H1 (cell line): Measurements from ENCODE around the gene GRM4. TPM values are rescaled to one million over a fixed set of nuclear protein-coding genes. Genes with fewer than 3 reads are reported as not detected.

Experiments
- KDM1A ChIP-seq: fragments of 200-600, 300-600 bp; sonication (generic); IDR thresholded peaks from 2 replicates; pipeline ENCODE4 v1.7.1; 2016; ENCODE audit warnings: mild to moderate bottlenecking, low read length, borderline replicate concordance
- SIX5 ChIP-seq: IDR thresholded peaks from 2 replicates; pipeline ENCODE4 v1.6.1; 2011; ENCODE audit warnings: mild to moderate bottlenecking, low read depth, low read length
- SP2 ChIP-seq: IDR thresholded peaks from 2 replicates; pipeline ENCODE4 v1.6.1; 2012; ENCODE audit warnings: mild to moderate bottlenecking, low read length, inconsistent platforms
- polyA plus RNA-seq, 7 experiments: library from polyadenylated mRNA; depleted of rRNA in 3 of 7; stranded (reverse) in 5 of 7; unstranded in 2 of 7; fragments of >200 nt in 5 of 7; fragments of 200-250 nt in 2 of 7; gene quantifications; 1 replicate in 5 of 7; 2 replicates in 1 of 7; 4 replicates in 1 of 7; pipeline versions ENCODE4 v1.2.1 to v1.2.3, GENCODE V29; 2011 to 2013; ENCODE audit warnings: missing spikeins in 2 of 7, mixed read lengths in 2 of 7
- total RNA-seq: library from RNA; stranded (reverse); fragmentation: NEBNext Ultra II Directional; extraction: Animal tissue kit (Norgen Biotek cat#: 25700); gene quantifications from 2 replicates; pipeline ENCODE4 v1.2.1, GENCODE V29; 2021
- TF ChIP-seq, protein P1 (sequence below): fragments of 300-600 bp; sonication (generic); IDR thresholded peaks from 2 replicates; pipeline ENCODE4 v1.7.1; 2012; ENCODE audit warnings: low read length, moderate library complexity, mild to moderate bottlenecking, inconsistent platforms; ENCODE audit not compliant: insufficient replicate concordance
- TF ChIP-seq, protein P2 (sequence below): IDR thresholded peaks from 2 replicates; pipeline ENCODE4 v1.6.1; 2011; ENCODE audit warnings: low read depth, mild to moderate bottlenecking, low read length; ENCODE audit not compliant: insufficient read depth

The GRM4 gene
- total and polyA plus RNA-seq, 2 of the 8 experiments (the other 6 are each of a cell fraction or from before 2014, with no cell fraction given): 19.6 to 21.5 TPM

- TF ChIP-seq, protein P1, sequence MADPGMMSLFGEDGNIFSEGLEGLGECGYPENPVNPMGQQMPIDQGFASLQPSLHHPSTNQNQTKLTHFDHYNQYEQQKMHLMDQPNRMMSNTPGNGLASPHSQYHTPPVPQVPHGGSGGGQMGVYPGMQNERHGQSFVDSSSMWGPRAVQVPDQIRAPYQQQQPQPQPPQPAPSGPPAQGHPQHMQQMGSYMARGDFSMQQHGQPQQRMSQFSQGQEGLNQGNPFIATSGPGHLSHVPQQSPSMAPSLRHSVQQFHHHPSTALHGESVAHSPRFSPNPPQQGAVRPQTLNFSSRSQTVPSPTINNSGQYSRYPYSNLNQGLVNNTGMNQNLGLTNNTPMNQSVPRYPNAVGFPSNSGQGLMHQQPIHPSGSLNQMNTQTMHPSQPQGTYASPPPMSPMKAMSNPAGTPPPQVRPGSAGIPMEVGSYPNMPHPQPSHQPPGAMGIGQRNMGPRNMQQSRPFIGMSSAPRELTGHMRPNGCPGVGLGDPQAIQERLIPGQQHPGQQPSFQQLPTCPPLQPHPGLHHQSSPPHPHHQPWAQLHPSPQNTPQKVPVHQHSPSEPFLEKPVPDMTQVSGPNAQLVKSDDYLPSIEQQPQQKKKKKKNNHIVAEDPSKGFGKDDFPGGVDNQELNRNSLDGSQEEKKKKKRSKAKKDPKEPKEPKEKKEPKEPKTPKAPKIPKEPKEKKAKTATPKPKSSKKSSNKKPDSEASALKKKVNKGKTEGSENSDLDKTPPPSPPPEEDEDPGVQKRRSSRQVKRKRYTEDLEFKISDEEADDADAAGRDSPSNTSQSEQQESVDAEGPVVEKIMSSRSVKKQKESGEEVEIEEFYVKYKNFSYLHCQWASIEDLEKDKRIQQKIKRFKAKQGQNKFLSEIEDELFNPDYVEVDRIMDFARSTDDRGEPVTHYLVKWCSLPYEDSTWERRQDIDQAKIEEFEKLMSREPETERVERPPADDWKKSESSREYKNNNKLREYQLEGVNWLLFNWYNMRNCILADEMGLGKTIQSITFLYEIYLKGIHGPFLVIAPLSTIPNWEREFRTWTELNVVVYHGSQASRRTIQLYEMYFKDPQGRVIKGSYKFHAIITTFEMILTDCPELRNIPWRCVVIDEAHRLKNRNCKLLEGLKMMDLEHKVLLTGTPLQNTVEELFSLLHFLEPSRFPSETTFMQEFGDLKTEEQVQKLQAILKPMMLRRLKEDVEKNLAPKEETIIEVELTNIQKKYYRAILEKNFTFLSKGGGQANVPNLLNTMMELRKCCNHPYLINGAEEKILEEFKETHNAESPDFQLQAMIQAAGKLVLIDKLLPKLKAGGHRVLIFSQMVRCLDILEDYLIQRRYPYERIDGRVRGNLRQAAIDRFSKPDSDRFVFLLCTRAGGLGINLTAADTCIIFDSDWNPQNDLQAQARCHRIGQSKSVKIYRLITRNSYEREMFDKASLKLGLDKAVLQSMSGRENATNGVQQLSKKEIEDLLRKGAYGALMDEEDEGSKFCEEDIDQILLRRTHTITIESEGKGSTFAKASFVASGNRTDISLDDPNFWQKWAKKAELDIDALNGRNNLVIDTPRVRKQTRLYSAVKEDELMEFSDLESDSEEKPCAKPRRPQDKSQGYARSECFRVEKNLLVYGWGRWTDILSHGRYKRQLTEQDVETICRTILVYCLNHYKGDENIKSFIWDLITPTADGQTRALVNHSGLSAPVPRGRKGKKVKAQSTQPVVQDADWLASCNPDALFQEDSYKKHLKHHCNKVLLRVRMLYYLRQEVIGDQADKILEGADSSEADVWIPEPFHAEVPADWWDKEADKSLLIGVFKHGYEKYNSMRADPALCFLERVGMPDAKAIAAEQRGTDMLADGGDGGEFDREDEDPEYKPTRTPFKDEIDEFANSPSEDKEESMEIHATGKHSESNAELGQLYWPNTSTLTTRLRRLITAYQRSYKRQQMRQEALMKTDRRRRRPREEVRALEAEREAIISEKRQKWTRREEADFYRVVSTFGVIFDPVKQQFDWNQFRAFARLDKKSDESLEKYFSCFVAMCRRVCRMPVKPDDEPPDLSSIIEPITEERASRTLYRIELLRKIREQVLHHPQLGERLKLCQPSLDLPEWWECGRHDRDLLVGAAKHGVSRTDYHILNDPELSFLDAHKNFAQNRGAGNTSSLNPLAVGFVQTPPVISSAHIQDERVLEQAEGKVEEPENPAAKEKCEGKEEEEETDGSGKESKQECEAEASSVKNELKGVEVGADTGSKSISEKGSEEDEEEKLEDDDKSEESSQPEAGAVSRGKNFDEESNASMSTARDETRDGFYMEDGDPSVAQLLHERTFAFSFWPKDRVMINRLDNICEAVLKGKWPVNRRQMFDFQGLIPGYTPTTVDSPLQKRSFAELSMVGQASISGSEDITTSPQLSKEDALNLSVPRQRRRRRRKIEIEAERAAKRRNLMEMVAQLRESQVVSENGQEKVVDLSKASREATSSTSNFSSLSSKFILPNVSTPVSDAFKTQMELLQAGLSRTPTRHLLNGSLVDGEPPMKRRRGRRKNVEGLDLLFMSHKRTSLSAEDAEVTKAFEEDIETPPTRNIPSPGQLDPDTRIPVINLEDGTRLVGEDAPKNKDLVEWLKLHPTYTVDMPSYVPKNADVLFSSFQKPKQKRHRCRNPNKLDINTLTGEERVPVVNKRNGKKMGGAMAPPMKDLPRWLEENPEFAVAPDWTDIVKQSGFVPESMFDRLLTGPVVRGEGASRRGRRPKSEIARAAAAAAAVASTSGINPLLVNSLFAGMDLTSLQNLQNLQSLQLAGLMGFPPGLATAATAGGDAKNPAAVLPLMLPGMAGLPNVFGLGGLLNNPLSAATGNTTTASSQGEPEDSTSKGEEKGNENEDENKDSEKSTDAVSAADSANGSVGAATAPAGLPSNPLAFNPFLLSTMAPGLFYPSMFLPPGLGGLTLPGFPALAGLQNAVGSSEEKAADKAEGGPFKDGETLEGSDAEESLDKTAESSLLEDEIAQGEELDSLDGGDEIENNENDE: no peak
- TF ChIP-seq, protein P2, sequence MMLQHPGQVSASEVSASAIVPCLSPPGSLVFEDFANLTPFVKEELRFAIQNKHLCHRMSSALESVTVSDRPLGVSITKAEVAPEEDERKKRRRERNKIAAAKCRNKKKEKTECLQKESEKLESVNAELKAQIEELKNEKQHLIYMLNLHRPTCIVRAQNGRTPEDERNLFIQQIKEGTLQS: no peak
- TF ChIP-seq SP2 (no peak), KDM1A (no peak), SIX5 (no peak)
These were observed 171.4 kb downstream of the GRM4 start (continued) for GRCh38 chr6:33974471-33974870.
